AG08396 (cell line): Measurements from ENCODE around the gene NEGR1.

Source experiments
- DNase-seq: peaks from one replicate; pipeline ENCODE4 v3.0.0; 2012; ENCODE audit warnings: low spot score, mixed read lengths

Gene NEGR1

DNA sequence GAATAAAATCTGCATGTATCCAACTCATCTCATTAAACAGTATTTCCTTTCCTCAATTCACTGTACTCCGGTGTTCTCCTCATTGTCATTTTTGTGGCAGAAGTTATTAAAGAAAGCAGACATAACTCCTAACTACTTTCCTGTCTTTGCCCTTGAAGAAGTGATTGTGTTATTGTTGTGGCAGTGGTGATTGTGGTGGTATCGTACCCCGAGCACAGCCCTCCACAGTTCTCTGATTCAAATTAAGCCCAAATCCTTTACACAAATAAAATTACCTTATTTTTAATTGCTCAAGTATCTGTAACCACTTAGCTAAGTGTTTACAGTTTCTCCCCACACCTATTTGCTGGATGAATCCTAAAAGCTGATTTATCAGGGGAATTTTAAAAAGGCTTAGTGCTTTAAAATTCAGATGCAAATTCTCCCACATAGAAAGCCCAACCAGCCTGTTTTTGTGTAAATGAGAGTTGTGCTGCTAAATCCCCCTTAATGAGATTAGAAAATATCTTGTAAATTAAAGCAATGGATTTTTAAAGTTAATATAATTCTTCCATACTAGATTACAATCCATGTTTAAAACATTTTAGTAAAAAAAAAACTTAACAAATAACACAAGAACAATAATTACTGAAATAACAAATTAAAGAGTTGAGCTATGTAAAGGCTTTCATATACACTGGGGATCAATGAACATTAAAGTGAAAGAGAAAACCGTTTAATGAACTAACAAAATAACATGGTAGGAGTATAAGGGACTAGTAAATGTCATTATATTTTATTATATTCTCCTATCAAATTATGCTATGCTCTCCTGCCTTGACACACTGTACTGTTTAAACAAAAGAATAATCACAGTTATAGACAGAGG is 259.0 kb downstream of the NEGR1 start:
- no peak for DNase-seq

- DNase-seq, result no peak
These were observed 263.8 kb downstream of the NEGR1 start for GRCh38 chr1:72018562-72018961.

- DNase-seq, result no peak
These were observed 267.3 kb downstream of the NEGR1 start for GRCh38 chr1:72015006-72015405.

- no peak for DNase-seq
These were observed 269.2 kb downstream of the NEGR1 start for GRCh38 chr1:72013161-72013560.

GRCh38 chr1:72011721-72012120 is 270.6 kb downstream of the NEGR1 start:
- DNase-seq, result no peak

DNA sequence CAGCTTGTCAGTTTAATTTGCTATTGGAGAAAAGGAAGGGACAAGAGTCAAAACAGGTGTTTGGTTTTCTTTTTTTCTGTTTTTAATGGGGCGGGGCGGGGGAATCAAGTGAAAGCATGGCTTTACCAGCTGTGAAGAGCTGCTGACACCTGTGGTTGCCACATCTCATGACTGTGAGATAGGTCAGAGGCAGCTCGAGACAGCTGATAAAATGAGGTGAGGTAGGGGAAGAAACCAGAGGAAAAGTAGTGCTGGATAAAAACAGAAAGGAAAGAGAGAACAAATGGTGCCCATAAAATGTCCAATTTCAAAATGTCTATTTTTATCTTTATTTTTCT is 272.3 kb downstream of the NEGR1 start:
- DNase-seq, result no peak

DNA sequence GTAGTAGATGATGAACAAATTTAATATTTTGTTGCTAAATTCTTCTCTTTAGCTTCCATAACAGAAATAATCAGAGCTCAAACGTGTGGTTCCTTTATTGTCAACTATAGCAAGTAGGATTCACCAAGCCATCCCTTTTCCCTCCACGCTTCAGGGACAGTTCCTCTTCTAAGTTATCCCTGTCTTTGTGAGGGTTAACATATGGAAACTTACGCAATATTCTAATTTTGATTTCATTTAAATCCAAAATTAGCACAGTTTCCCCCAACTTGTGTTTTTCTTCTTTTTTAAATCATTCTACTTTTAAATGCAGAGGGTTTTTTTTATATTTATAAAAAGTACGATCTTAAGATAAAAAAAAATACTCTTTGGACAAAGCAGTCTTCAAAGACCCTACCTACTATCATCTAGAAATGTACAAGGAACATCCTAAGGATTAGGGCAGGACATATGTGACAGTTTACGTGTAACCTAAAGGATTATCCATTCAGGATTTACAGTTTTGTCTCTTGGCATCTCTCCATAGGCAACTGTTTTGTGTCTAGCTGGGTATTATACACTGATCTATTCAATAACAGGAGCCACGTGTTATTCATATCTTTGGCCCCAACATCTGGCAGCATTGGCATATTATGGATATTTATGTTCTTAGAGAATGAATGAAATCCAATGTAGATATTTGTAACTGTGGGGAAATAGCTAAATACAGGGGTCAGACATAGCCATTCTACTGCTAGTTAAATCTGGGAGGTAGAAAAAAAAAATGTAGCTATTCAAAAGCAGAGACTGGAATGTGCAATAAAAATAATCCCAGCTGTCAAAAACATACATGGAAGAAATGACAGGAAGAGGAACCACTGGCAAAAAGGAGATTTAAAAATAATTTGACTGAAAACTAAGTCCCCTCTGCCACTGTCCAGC is 272.9 kb downstream of the NEGR1 start:
- DNase-seq, result no peak

DNA sequence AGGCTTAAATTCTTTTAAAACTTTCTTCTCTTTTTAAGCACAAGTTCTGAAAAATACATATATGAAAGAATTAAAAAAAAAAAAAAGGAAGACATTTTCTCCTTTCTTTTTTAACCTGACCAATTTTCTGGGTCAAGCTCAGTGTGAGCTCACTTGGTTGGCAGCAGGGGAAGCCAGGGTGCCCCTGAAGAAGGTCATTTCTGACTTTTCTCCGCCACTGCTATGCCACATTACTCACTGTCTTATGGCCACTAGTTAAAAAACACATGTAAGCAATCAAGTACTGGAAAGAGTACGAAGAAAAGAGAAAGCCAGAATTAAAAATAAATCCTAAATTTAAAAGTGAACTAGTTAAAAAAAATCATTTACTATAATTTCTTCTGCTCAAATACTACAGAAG is 275.0 kb downstream of the NEGR1 start:
- DNase-seq, result no peak

GRCh38 chr1:72006092-72006491 is 276.2 kb downstream of the NEGR1 start:
- no peak for DNase-seq

DNA sequence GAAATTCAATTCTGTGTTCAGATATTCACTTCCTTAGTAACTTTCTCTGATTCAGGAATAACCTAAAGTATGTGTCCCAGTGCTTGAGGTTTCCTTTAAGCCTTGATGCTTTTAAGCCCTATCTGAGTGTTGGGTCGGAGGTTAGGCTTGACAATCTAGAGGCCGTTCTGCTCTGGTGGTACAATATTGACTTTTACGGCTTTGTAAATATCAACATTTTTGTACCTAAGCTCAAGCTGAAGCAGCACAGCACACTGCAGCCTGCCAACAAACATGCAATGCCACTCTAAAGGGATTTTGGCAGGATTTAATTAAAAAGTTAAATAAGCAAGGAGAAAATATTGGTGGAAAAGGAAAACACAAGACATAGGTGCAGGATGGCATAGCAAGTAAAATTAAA is 279.2 kb downstream of the NEGR1 start:
- DNase-seq, result no peak

DNA sequence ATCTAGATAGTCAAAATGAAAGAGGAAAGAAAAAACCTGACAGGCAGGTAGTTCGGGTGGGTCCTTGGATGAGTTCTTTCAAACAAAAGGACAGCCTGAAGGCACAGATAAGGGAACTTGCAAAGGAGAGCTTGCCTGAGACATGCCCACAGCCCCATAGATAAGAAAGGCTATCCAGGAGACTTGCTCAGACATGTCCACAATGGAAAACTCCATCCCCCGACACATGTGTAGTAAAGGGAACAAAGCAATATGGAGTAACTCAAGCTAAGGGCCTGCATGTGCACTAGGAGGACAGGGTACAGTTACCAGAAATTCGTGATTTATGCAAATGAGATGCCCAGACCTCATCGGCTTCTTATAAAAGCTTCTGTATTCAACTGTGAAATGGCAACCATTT is 281.5 kb downstream of the NEGR1 start:
- no peak for DNase-seq

- no peak for DNase-seq
These were observed 287.7 kb downstream of the NEGR1 start for GRCh38 chr1:71994646-71995045.

- DNase-seq, result no peak
These were observed 295.2 kb downstream of the NEGR1 start for GRCh38 chr1:71987181-71987580.

DNA sequence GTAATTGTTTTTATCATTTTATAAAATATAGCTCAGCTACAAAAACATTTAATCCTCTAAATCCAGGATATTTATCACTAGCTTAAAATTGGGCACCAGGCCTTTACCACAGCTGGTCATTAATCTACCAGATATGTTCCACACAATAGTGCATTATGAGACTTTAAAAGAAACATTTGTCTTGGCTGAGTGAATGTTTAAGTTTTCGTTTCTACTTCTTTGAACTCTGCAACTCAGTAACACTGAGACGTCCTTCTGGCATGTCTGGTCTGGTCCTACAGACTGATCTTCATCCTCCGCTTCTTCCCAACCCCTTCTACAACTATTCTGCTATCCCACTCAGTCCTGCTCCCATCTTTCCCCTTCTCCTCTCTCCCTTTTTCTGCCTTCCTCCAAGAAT is 296.2 kb downstream of the NEGR1 start:
- DNase-seq, result no peak

DNA sequence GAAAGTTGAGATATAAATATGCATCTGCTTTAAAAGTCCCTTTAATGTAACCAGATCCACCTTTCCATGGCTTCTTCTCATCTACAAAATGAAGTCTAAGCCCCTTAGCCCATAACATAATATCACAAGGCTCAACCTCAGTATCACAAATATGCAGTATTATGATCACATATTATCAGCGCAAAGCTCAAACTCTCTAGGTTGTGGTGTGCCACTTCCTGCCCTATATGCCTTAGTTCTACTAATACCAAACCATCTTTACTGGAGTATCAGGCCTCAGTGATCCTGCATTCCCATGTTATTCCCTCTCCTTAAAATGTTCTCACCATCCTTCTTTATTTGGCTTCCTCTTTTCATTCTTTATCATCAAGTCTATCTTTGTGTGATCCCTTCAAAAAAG is 301.8 kb downstream of the NEGR1 start:
- DNase-seq, result no peak

- DNase-seq, result no peak
These were observed 302.5 kb downstream of the NEGR1 start for GRCh38 chr1:71979882-71980281.

GRCh38 chr1:71967670-71968069 is 314.7 kb downstream of the NEGR1 start:
- DNase-seq, result no peak

DNA sequence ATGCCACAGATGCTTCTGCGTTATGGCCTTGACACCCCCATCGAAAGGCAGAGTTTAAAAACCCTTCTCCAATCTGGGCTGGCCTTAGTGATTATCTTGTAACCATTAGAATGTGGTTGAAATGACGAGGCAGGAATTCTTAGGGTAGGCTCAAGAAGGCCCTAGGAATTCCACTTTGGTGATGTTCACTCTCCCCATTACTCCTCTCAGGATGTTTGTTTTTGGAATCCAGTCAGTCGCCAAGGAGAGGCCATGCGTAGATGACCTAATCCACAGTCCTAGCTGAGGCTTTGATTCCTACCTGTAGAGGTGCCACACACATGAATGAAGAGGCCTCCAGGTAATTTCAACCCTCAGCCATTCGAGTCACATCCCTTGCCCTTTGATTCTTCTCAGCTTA is 318.2 kb downstream of the NEGR1 start:
- no peak for DNase-seq

DNA sequence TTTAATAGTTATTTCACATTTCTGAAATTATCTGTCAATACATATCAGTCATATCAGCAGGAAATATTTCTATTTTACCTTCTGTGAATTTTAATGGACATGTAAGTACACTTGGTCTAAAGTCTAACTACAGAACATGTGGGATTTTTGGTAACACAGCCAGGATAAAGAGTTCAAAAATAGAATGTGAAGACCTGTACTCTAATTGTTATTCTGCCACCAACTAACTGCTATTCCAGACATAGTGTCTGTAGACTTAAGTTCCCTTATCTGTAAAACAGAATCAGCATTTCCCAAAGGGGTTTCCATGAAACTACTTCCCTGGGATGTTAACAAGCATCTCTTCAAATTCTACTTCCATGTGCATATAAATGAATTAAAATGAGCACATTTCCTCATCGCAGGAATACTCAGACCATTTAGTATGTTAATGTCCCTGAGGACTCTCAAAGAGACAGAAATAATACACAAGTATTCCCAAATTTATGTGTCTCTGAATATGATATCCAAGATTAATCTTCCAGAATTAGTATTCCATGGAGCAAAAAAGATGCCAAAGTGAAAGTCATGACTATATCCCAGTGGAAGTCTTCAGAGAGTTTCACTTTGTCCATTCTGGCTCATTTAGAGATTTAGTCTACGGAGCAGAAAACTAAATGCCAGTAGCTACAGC is 325.6 kb downstream of the NEGR1 start:
- DNase-seq, result no peak

DNA sequence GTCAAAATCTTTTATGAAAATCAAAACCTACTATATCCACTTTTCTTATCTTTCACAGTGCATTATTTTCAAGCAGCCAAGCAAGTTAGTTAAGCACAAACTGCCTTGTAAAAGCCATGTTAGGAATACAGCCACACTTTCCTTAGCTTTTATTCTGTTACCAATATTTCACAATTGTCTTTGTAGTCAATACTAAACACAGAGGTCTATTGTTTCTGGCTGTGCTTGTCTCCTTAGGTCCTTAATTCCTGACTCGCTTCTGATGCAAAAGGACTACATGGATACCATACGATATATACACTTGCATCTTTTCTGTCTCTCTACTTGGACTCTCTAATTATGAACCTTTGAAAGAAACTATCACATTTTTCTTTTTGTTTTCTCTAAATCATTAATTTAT is 331.8 kb downstream of the NEGR1 start:
- DNase-seq, result no peak

DNA sequence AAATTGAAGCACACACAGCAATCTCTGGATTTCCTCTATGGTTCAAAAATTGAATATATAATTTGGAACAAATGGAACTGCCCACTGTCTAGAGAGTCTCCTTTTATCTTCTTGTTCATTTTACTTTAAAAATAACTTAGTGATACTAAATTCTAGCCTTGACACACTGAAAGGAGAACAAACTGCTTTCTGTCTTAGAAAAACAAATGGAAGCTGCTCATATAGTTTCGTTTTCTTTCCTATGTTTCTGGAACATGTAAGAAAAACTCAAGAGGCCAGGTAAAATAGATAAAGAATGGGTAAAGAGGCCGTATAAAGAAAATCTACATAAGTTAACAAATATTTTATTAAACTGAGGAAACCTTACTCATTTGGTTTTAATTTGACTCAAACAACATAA is 332.7 kb downstream of the NEGR1 start:
- no peak for DNase-seq

GRCh38 chr1:71948561-71948960 is 333.8 kb downstream of the NEGR1 start:
- no peak for DNase-seq

- no peak for DNase-seq
These were observed 338.3 kb downstream of the NEGR1 start for GRCh38 chr1:71944006-71944405.
